GM23338 (cell line): ENCODE data around the gene RPTOR. TPM values are rescaled to one million over a fixed set of nuclear protein-coding genes. Genes with fewer than 3 reads are reported as not detected.

Source experiments
- ATAC-seq: fragments of 200-7000 bp; cut with Tn5 transposase; 3 replicates; pipeline ENCODE4 v1.9.1; 2020
- DNase-seq: peaks from one replicate; pipeline ENCODE4 v3.0.0-alpha.2; 2015; ENCODE audit warnings: low spot score
- H2AFZ ChIP-seq: fragments of 200-600 bp; sonication (generic); 2 replicates; pipeline ENCODE4 v1.8.0; 2016; ENCODE audit warnings: antibody characterized with exemption, mild to moderate bottlenecking, moderate library complexity
- H3F3A ChIP-seq: fragments of 200-600 bp; sonication (generic); replicated peaks from 2 replicates; pipeline ENCODE4 v1.8.0; 2017; ENCODE audit warnings: antibody characterized with exemption, mixed run types, low read depth
- H3K27ac ChIP-seq: fragments of 200-600 bp; sonication (generic); 2 replicates; pipeline ENCODE4 v1.6.1; 2016; ENCODE audit warnings: low read depth
- H3K27me3 ChIP-seq: fragments of 200-600 bp; sonication (generic); 2 replicates; pipeline ENCODE4 v1.8.0; 2016; ENCODE audit warnings: mild to moderate bottlenecking, mixed run types, moderate library complexity; ENCODE audit not compliant: insufficient read depth
- H3K36me3 ChIP-seq: fragments of 200-600 bp; sonication (generic); 2 replicates; pipeline ENCODE4 v1.8.0; 2016; ENCODE audit warnings: mild to moderate bottlenecking; ENCODE audit not compliant: insufficient read depth
- H3K4me1 ChIP-seq: fragments of 200-600 bp; sonication (generic); 2 replicates; pipeline ENCODE4 v1.8.0; 2016; ENCODE audit warnings: mild to moderate bottlenecking, moderate library complexity; ENCODE audit not compliant: insufficient read depth
- H3K4me2 ChIP-seq: fragments of 200-600 bp; sonication (generic); 2 replicates; pipeline ENCODE4 v1.7.1; 2017; ENCODE audit warnings: mixed run types
- H3K4me3 ChIP-seq: fragments of 200-600 bp; sonication (generic); 2 replicates; pipeline ENCODE4 v1.6.1; 2016; ENCODE audit warnings: mixed run types
- H3K79me2 ChIP-seq: fragments of 200-600 bp; sonication (generic); replicated peaks from 2 replicates; pipeline ENCODE4 v1.8.0; 2017; ENCODE audit warnings: mild to moderate bottlenecking; ENCODE audit not compliant: insufficient read depth
- H3K9me2 ChIP-seq: fragments of 200-600 bp; sonication (generic); 2 replicates; pipeline ENCODE4 v1.8.0; 2017; ENCODE audit not compliant: insufficient read depth
- H4K20me1 ChIP-seq: fragments of 200-600 bp; sonication (generic); replicated peaks from 2 replicates; pipeline ENCODE4 v1.8.0; 2017; ENCODE audit warnings: mild to moderate bottlenecking; ENCODE audit not compliant: insufficient read depth
- H3K27ac Mint-ChIP-seq: 2 replicates; pipeline ENCODE4 v1.8.0; 2020; ENCODE audit warnings: inconsistent platforms, mild to moderate bottlenecking, moderate library complexity, mixed read lengths
- H3K27me3 Mint-ChIP-seq: 3 replicates; pipeline ENCODE4 v1.8.0; 2022; ENCODE audit warnings: low read depth, mild to moderate bottlenecking, moderate library complexity, mixed read lengths, inconsistent platforms; ENCODE audit not compliant: insufficient read depth, poor library complexity
- H3K36me3 Mint-ChIP-seq: 3 replicates; pipeline ENCODE4 v1.8.0; 2021; ENCODE audit warnings: low read depth, mild to moderate bottlenecking, inconsistent platforms, moderate library complexity, mixed read lengths
- H3K4me1 Mint-ChIP-seq: 3 replicates; pipeline ENCODE4 v1.8.0; 2020; ENCODE audit warnings: mild to moderate bottlenecking, inconsistent platforms, mixed read lengths
- H3K4me3 Mint-ChIP-seq: 3 replicates; pipeline ENCODE4 v1.8.0; 2021; ENCODE audit warnings: moderate library complexity, mild to moderate bottlenecking, inconsistent platforms, mixed read lengths
- H3K9me3 Mint-ChIP-seq: 3 replicates; pipeline ENCODE4 v1.8.0; 2020; ENCODE audit warnings: moderate library complexity, mild to moderate bottlenecking, inconsistent platforms, mixed read lengths
- CREB1 ChIP-seq: fragments of 250-450 bp; sonication (Bioruptor Pico); IDR thresholded peaks from 2 replicates; pipeline ENCODE4 v1.5.0; 2020; ENCODE audit warnings: low read depth, mild to moderate bottlenecking, moderate library complexity
- EZH2 ChIP-seq: fragments of 200-600 bp; sonication (generic); IDR thresholded peaks from one replicate; pipeline ENCODE4 v1.8.0; 2017; ENCODE audit warnings: antibody characterized with exemption, mild to moderate bottlenecking, low read depth; ENCODE audit not compliant: unreplicated experiment
- EZH2phosphoT487 ChIP-seq: fragments of 200-600 bp; sonication (generic); IDR thresholded peaks from one replicate; pipeline ENCODE4 v1.8.1; 2018; ENCODE audit warnings: antibody characterized with exemption; ENCODE audit not compliant: unreplicated experiment
- ZNF462 ChIP-seq: fragments of 250-450 bp; sonication (Bioruptor Pico); IDR thresholded peaks from 2 replicates; pipeline ENCODE4 v1.5.0; 2020; ENCODE audit warnings: mild to moderate bottlenecking, moderate library complexity
- polyA plus RNA-seq: library from polyadenylated mRNA; unstranded; fragments of >200 nt; fragmentation: Nextera tagmentation; extraction: Ambion mirVana; gene quantifications from 2 replicates; pipeline ENCODE4 v1.2.1, GENCODE V29; 2016
- total RNA-seq: library from RNA; depleted of rRNA; stranded (reverse); fragments of >200 nt; shearing (Covaris generic); gene quantifications from 2 replicates; pipeline ENCODE4 v1.2.3, GENCODE V29; 2014

RPTOR gene
- total and polyA plus RNA-seq, 2 experiments from 2014 or later, result 9.5 to 38.0 TPM

GRCh38 chr17:80921159-80921558 is 376.5 kb downstream of the RPTOR start:
- no peak overlapping the region for H3K4me2 ChIP-seq
- no peak overlapping the region for H2AFZ ChIP-seq
- ATAC-seq, result no peak
- H3F3A ChIP-seq, result no peaks in the 10 kb centered on the region
- Mint-ChIP-seq H3K9me3 (peaks cover 7% of the 10 kb centered on the region), H3K4me1 (peaks cover 2% of the 10 kb centered on the region; the same call in 1 of the 3 replicates), H3K27ac (no peak overlapping the region), H3K27me3 (peaks cover 6% of the 10 kb centered on the region), H3K4me3 (no peak overlapping the region), H3K36me3 (peaks cover 13% of the 10 kb centered on the region)
- no peaks in the 10 kb centered on the region for H4K20me1 ChIP-seq
- H3K4me3 ChIP-seq, result no peak overlapping the region
- no peaks in the 10 kb centered on the region for H3K27me3 ChIP-seq
- no peaks in the 10 kb centered on the region for H3K79me2 ChIP-seq
- H3K9me2 ChIP-seq, result no peaks in the 10 kb centered on the region
- H3K4me1 ChIP-seq, result no peaks in the 10 kb centered on the region
- H3K36me3 ChIP-seq, result no peaks in the 10 kb centered on the region; the same call in 1 of the 2 replicates
- H3K27ac ChIP-seq, result no peak overlapping the region
- TF ChIP-seq CREB1 (CRISPR knock-in tag) (no peak), ZNF462 (no peak)
- no peak for DNase-seq

DNA sequence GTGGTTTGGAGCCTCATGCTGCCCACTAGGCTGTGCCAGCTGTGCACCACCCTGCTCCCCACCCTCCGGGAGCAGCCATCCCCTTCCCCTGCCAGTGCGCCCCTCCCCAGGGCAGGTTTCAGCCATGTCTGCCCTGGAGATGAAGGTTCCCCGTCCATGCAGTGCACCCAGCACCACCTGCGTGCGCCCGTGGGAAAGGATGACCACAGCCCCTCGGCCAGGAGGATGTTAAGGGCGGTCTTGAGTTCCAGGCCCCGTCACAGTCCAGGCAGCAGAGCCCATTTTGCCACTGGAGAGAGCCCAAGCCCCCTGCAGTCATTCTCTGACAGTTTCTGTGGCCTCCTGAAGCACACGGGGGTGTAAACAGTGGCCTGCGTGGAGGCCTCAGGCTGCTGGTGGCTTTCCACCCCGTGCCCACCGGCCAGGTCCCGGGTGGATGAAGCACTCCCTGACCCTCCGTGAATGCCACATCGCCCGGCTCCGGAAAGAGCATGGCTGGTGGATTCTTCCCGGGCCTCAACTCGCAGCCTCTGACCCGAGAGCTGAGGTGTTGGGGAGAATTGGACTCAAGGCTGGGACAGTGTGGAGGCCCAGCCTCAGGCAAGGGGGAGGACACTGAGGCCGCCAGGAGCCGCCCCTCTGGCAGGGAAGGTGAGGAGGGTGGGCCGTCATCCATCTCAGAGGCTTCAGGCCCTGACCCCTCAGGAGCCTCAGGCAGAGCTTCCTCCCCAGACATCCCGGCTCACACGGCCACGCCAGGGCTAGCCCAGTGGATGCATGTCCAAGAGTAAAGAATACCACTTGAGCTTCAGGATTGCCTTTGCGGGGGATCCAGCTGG is 377.3 kb downstream of the RPTOR start:
- no peak overlapping the region for H3K4me3 Mint-ChIP-seq
- H2AFZ ChIP-seq, result no peak overlapping the region
- ATAC-seq, result no peak
- no peaks in the 10 kb centered on the region for H3K4me1 ChIP-seq
- H3K27me3 Mint-ChIP-seq, result peaks cover 8% of the 10 kb centered on the region
- H3K27ac ChIP-seq, result no peak overlapping the region
- H3K4me3 ChIP-seq, result no peak overlapping the region
- no peak overlapping the region for H3K4me2 ChIP-seq
- no peak for DNase-seq
- H3K9me2 ChIP-seq, result no peaks in the 10 kb centered on the region
- no peaks in the 10 kb centered on the region for H3F3A ChIP-seq
- H3K79me2 ChIP-seq, result no peaks in the 10 kb centered on the region
- no peaks in the 10 kb centered on the region for H4K20me1 ChIP-seq
- H3K9me3 Mint-ChIP-seq, result no peaks in the 10 kb centered on the region; the same call in 2 of the 3 replicates
- H3K36me3 ChIP-seq, result no peaks in the 10 kb centered on the region
- H3K27me3 ChIP-seq, result no peaks in the 10 kb centered on the region
- peaks cover 12% of the 10 kb centered on the region for H3K36me3 Mint-ChIP-seq
- H3K27ac Mint-ChIP-seq, result no peak overlapping the region
- peaks cover 9% of the 10 kb centered on the region for H3K4me1 Mint-ChIP-seq
- no peak for TF ChIP-seq ZNF462
- TF ChIP-seq EZH2phosphoT487, result no peak
- TF ChIP-seq EZH2, result no peak
- TF ChIP-seq CREB1 (CRISPR knock-in tag), result no peak
